CD4-positive, alpha-beta T cell treated with Interleukin-15 for 1 hour (primary cell): Measurements from ENCODE around the gene NFKBIA.
"Not testable (repeated sequence)": the region's sequence is repeated elsewhere in the genome, so short reads cannot be mapped to it uniquely, and the experiment has no call there.

Experiments
- DNase-seq: peaks from one replicate; pipeline ENCODE4 v3.0.0-alpha.2; 2020

The NFKBIA gene

DNA sequence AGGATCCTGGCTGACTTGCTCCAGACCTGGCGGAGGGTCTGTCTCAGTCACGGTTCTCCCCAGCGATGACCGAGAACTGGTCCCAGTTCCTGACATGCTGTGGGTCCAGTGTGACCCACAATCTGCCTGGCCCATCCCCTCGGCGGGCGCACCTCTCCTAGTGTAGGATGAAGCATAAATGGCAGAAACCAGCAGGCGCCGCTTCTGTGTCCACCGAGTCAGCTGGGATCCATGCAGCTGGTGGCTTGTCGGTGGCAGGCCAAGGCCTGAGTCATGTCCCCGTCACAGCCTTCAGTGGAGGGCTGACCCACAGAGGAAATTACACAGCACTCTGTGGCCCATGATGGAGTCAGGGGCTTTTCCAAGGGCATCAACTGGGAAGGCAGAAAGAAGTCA lies 38.5 kb downstream of the NFKBIA start:
- peak; percentile 79 for DNase-seq

DNA sequence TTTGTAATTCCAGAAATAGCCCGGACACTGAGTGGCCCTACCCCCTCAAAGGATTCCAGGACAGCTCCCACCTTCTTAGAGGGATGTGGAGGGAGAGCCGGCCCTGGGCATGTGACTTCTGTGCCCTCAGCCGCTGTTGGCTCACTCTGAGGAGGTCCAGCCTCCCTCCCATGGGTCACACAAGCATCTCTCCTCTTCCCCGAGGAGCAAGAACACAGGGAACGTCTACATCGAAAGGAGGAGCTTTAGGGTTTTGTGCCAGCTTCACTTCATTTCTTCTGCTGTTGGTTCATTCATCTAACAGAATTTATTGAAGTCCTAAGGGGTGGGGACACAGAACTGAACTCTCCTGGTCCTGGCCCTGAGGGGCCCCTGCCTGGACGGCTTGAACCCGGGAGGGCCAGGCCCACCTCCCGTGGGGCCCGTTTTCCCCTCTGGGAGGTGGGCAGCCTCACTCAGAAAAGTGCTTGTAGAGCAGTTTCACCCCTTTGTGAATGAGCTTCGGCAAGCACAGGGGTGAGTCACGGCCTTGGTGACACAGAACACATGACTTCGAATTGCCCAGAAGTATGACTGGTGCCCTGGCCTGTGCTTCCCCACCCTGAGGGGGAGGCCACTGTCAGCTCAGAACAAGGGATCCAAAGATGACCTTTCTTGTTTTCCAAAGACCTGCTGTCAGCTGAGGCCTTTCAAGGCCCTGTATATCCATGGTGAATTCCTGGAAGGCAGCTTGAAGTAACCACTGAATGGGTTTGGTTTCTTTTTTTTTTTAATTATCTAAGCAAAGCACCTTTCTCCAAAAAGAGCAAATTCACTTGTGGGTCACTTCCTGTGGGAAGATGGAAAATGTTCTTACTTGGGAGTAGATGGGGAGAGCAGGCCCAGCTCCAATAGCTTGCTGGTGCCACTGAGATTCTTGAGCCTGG lies 39.2 kb downstream of the NFKBIA start:
- peak; percentile 84 for DNase-seq

DNA sequence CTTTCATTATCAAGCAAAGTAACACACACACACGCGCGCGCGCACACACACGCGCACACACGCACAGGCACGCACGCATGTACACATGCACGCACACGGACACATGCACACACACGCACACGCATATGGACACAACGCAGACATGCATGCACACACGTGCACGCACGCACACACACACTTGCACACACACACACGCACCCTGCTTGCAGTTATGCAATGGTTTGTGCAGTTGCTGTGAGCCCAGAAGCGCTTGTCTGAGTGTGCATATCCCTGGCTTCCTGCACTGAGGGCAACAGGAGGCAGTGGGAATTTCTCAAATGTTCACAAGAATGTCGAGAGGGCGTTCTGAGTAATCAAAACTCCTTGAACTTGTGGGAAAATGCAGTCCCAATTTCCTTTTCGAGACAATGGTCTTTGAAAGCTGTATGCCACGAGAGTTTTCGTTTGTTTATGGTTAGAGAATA lies 41.6 kb downstream of the NFKBIA start:
- DNase-seq, result no peak

DNA sequence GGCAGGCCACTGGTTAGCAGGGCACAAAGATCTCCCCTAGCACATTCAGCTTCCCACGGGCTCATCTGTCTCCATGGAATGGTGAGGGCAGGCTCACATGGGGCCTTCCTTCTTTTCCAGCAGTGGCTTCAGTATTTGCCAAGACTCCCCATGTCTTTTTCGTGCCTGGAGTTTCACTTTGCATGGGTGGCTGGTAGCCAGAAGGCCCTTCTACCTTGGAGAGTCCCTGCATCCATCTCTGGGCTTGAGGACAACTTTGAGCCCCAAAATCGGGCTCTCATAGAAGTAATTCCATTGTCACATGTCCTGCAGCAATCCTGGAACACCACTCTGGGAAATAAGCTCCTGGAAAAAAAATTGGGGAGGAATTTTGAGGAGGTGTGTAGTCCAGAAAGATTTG lies 42.1 kb downstream of the NFKBIA start:
- no peak for DNase-seq

DNA sequence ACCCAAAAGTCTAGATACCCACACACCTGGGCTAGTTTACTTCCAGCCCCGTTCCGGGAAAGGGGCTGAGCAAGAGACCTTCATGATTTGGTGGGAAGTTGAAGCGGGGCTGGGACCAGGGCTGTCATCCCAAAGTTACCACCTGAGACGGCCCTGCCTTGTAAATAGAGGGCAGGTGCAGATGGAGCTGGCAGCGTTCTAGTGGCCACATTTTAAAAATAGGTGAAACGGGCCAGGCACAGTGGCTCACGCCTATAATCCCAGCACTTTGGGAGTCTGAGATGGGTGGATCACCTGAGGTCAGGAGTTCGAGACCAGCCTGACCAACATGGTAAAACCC lies 43.4 kb downstream of the NFKBIA start:
- no peak for DNase-seq

DNA sequence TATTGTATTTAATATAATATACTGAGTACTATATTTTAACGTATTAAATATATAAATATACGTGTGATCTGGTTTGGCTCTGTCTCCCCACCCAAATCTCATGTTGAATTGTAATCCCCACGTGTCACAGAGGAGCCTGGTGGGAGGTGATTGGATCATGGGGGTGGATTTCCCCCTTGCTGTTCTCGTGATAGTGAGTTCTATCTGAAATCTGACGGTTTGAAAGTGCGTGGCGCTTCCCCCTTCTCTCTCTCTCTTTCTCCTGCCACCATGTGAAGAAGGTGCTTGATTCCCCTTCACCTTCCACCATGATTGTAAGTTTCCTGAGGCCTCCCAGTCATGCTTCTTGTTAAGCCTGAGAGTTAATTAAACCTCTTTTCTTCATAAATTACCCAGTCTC lies 44.9 kb downstream of the NFKBIA start:
- DNase-seq, result not testable (repeated sequence)

DNA sequence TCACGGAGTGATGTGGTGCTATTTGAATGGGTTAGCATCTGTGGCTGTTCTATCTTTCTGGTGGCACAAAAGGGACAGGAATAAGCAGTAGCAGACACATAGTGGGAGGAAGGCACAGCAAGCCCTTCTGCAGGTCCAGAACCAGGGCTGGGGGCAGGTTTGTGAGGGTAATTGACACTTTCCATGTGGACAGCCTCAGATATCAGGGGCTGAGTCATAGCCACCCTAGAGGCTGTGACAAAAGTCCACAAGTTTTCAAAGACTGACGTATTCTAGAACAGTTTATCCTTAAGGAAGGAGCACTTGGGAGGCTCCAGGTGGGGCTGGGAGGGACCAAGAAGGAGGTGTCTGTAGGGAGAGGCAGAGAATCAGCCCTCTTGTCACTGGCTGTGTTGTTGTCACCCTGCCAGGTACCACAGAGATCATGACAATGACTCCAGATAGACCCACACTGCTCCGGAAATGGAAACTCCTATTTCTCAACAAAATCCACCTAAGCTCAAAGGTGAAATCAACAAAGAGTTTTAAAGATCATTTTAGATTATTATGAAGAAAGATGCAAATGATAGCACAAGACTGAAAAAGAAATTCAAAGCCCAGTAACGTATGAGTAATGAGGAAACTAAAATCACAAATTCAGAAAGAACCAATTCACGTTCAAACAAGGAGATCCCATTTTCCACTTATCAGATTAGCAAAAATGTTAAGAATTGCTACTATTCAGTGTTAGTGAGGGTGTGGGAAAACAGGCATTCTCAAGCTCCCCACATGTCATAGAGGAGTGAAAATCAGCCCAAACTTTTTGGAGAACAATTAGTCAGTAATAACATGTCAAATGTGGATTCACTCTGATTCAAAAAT lies 48.3 kb downstream of the NFKBIA start:
- no peak for DNase-seq

DNA sequence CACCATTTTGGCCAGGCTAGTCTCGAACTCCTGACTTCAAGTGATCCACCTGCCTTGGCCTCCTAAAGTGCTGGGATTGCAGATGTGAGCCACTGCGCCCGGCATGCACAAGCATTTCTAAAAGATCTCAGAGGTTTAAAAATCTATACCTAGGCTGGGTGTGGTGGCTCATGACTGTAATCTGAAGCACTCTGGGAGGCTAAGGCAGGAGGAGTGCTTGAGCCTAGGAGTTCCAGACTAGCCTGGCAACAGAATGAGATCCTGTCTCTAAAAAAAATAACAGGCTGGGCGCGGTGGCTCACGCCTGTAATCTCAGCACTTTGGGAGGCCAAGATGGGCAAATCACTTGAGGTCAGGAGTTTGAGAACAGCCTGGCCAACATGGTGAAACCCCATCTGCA lies 49.3 kb downstream of the NFKBIA start:
- not testable (repeated sequence) for DNase-seq

DNA sequence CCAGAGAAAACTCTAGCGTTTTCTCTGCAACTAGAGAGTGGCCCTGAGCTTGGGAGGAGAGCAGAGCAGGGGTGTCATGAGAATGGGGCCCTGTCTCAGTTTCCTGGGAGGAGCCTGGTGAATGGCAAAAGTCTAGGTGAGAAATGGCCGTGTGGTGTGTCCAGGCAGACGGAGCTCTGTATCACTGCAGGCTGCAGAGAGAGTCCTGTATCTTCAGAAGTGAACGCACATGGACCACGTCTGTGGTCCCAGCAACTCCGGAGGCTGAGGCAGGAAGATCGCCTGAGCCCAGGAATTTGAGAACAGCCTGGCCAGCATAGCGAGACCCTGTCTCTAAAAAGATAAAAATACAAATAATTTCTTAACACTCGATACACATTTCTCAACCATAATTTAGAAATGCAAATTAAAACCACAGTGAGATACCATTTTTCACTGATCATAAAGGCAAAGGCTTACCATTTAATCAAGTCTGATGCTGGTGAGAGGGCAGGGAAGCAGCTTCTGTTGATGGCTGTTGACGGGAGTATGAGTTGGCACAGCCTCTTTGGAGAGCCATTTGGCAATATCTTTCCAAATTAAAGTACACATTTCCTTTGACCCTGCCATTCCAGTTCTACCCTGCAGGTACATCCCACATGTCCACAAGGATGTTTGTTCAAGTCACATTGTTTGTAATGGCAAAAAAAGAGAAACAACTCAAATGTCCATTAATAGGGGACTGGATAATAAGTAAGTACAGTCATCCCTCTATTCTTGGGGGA lies 51.0 kb downstream of the NFKBIA start:
- DNase-seq, result no peak

DNA sequence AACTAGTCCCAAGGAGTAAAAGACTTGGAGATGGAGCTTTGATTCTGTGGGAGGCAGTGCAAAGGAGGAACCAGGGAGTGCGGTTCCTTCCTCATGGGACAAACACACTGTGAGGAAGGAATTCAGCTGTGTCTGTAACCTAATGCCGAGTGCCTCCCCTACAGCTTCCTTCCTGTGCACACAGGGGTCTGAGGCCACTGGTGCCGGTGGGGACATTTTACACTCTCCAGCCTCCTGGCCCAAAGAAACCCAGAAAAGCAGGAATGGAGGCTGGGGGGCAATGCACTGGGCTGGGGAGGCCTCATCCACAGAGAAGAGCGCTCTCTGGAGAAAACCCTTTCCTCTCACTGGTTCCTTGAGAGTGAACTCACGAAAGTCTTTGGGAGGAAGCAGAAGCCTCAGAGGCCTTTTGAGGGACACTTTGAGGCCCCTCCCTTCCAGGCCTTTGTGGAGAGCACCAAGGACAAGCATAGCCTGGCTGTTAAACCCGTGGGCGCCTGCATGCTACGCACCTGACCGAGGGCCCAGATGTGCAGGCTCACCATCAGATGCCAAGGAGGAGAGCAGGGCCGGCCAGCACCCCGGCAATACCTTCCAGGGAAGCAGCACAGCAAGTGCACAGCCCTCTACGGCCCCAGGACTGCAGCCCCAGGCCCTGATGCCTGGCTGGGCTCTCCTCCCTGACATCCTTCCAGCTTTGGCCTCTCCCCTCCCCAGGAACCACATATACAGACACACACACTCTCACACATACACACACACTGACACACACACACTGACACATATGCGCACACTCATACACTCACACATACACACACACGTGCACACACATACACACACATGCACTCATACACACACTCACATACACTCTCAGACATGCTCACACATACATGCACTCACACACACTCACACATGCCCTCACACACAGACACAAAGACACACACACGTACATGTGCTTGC lies 52.0 kb downstream of the NFKBIA start:
- no peak for DNase-seq

DNA sequence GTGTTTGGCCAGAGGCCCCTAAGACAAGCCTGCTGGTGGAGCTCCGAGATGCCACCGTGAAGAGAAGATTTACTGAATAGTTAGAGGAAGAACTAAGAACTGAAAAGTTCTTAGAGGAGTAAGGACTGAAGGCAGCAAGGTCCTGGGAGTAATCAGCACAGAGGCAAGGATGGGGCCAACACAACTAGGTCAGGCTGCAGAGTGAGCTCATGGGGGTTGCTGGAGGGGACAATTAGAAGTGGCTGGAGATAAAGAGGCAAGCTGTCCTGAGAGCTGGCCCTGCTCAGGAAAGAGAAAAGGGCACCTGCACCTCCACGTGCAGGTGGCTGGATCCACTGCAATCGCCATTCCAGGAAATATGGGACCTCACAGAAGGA lies 52.7 kb downstream of the NFKBIA start:
- DNase-seq, result no peak
